Measurements from ENCODE around the gene EPHB4. TPM values are rescaled to one million over a fixed set of nuclear protein-coding genes. Genes with fewer than 3 reads are reported as not detected.

Gene EPHB4
- total RNA-seq, 1 experiment from 2014 or later, result 120 TPM

DNA sequence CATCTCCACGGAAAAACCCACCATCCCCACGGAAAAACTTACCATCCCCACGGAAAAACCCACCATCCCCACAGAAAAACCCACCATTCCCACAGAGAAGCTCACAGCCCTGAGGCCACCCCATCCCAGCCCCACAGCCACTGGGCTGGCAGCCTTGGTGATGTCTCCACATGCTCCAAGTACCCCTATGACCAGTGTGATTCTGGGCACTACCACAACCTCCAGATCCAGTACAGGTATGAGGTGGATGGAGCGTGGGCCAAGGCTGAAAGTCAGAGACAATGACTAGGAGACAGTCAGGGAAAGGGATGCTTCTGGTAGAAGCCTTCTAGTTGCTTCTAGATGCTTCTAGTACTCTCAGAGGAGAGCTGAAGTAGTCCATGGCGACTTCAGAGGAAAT is 74.3 kb downstream of the EPHB4 start (continued):
- TF ChIP-seq, protein P1, sequence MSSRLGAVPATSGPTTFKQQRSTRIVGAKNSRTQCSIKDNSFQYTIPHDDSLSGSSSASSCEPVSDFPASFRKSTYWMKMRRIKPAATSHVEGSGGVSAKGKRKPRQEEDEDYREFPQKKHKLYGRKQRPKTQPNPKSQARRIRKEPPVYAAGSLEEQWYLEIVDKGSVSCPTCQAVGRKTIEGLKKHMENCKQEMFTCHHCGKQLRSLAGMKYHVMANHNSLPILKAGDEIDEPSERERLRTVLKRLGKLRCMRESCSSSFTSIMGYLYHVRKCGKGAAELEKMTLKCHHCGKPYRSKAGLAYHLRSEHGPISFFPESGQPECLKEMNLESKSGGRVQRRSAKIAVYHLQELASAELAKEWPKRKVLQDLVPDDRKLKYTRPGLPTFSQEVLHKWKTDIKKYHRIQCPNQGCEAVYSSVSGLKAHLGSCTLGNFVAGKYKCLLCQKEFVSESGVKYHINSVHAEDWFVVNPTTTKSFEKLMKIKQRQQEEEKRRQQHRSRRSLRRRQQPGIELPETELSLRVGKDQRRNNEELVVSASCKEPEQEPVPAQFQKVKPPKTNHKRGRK (CRISPR knock-in tag; IDR thresholded peaks at IDR 0.05; ENCODE audit: borderline replicate concordance), result no peak
- TF ChIP-seq SMAD4 (CRISPR knock-in tag; IDR thresholded peaks at IDR 0.05), result no peak

Small RNAs within 50 kb of the gene (microRNA-seq; reads per million reads assigned to microRNA genes)
- 1.7 reads per million for gene MIR6875 (ENCODE audit: borderline number of aligned reads)

Other genes with a start within 250 kb of the EPHB4 start
- gene LRCH4, start 241.4 kb downstream of the EPHB4 start, total RNA-seq (2021), result 52.0 to 59.6 TPM (median 56.7 TPM) in 3 replicates
- gene FBXO24, start 241.2 kb downstream of the EPHB4 start, total RNA-seq (2021), result 0.70 to 1.3 TPM (median 0.94 TPM) in 3 replicates
- 53.5 to 74.8 TPM (median 70.4 TPM) in 3 replicates for gene PCOLCE, start 225.2 kb downstream of the EPHB4 start, total RNA-seq (2021)
- 21.9 to 22.4 TPM (median 22.0 TPM) in 3 replicates for gene MOSPD3, start 215.0 kb downstream of the EPHB4 start, total RNA-seq (2021)
- 5.7 to 7.1 TPM (median 5.8 TPM) in 3 replicates for gene TFR2, start 186.0 kb downstream of the EPHB4 start, total RNA-seq (2021)
- gene ACTL6B, start 171.1 kb downstream of the EPHB4 start, total RNA-seq (2021), result 0.96 to 1.3 TPM (median 0.99 TPM) in 3 replicates
- gene GNB2, start 153.8 kb downstream of the EPHB4 start, total RNA-seq (2021), result 182 to 194 TPM (median 184 TPM) in 3 replicates
- gene GIGYF1, start 133.3 kb downstream of the EPHB4 start, total RNA-seq (2021), result 116 to 130 TPM (median 123 TPM) in 3 replicates
- gene POP7, start 121.4 kb downstream of the EPHB4 start, total RNA-seq (2021), result 71.9 to 79.2 TPM (median 78.1 TPM) in 3 replicates
- 0.63 to 0.76 TPM (median 0.66 TPM) in 3 replicates for gene EPO, start 107.1 kb downstream of the EPHB4 start, total RNA-seq (2021)
- gene ZAN, start 93.9 kb downstream of the EPHB4 start, total RNA-seq (2021), result 0.02 to 0.07 TPM (median 0.02 TPM) in 3 replicates
- 32.6 to 39.3 TPM (median 34.1 TPM) in 3 replicates for gene SLC12A9, start 25.2 kb upstream of the EPHB4 start, total RNA-seq (2021)
- gene TRIP6, start 39.9 kb upstream of the EPHB4 start, total RNA-seq (2021), result 128 to 140 TPM (median 130 TPM) in 3 replicates
- 209 to 238 TPM (median 233 TPM) in 3 replicates for gene SRRT, start 47.6 kb upstream of the EPHB4 start, total RNA-seq (2021)
- 3.9 to 4.8 TPM (median 4.6 TPM) in 3 replicates for gene UFSP1, start 62.2 kb upstream of the EPHB4 start, total RNA-seq (2021)
- gene ACHE, start 68.4 kb upstream of the EPHB4 start, total RNA-seq (2021), result 6.4 to 7.7 TPM (median 6.6 TPM) in 3 replicates
- gene MUC3A, start 122.0 kb upstream of the EPHB4 start, total RNA-seq (2021), result 50.6 to 74.8 TPM (median 67.2 TPM) in 3 replicates
- 5.7 to 6.5 TPM (median 5.8 TPM) in 3 replicates for gene MUC12, start 142.0 kb upstream of the EPHB4 start, total RNA-seq (2021)
- gene MUC17, start 192.6 kb upstream of the EPHB4 start, total RNA-seq (2021), result not detected in 3 replicates